IMR-90 (cell line): Measurements from ENCODE around the gene KCNC2. TPM values are rescaled to one million over a fixed set of nuclear protein-coding genes. Genes with fewer than 3 reads are reported as not detected.

Source experiments
- ATAC-seq: fragments of 200-7000 bp; cut with Tn5 transposase; 2 replicates; pipeline ENCODE4 v1.9.1; 2020; ENCODE audit warnings: low read depth, mild to moderate bottlenecking, moderate library complexity
- BruUV-seq: library from RNA; stranded (reverse); fragments of 400-500 nt; replicated peaks from 2 replicates; lab custom pipeline; 2021; lab: Mats Ljungman, UMichigan
- CTCF ChIA-PET: fragments of 300-600 bp; formaldehyde crosslinking; extraction: SDS; loops from one replicate; lab custom pipeline; 2021; ENCODE audit warnings: antibody characterized with exemption; lab: Yijun Ruan, JAX
- POLR2A ChIA-PET: fragments of 300-600 bp; sonication (Branson Sonifier 250); formaldehyde crosslinking; loops from one replicate; lab custom pipeline; 2022; ENCODE audit warnings: antibody characterized with exemption; ENCODE audit not compliant: unreplicated experiment; lab: Charles Lee
- DNase-seq: peaks from one replicate; pipeline ENCODE4 v3.0.0; 2013
- H2AFZ ChIP-seq: replicated peaks from 2 replicates; pipeline ENCODE3; 2013; ENCODE audit warnings: low read length, mild to moderate bottlenecking; ENCODE audit not compliant: poor library complexity
- H2AK5ac ChIP-seq: 2 replicates; pipeline ENCODE4 v1.6.1; 2013; ENCODE audit warnings: low read depth, low read length, inconsistent platforms
- H2AK9ac ChIP-seq: replicated peaks from 2 replicates; pipeline ENCODE3; 2013; ENCODE audit warnings: mild to moderate bottlenecking, low read depth, low read length, moderate library complexity; ENCODE audit not compliant: poor library complexity
- H2BK120ac ChIP-seq: 2 replicates; pipeline ENCODE4 v1.6.1; 2013; ENCODE audit warnings: low read depth, low read length, inconsistent platforms
- H2BK15ac ChIP-seq: 3 replicates; pipeline ENCODE4 v1.6.1; 2013; ENCODE audit warnings: low read depth, low read length, inconsistent platforms
- H2BK20ac ChIP-seq: 2 replicates; pipeline ENCODE4 v1.6.1; 2013; ENCODE audit warnings: low read depth, mild to moderate bottlenecking, inconsistent platforms, low read length, moderate library complexity
- H2BK5ac ChIP-seq: 2 replicates; pipeline ENCODE4 v1.6.1; 2013; ENCODE audit warnings: mild to moderate bottlenecking, low read depth, low read length, inconsistent platforms; ENCODE audit not compliant: poor library complexity, severe bottlenecking
- H3K14ac ChIP-seq: replicated peaks from 2 replicates; pipeline ENCODE4 v1.6.1; 2013; ENCODE audit warnings: low read depth, low read length, inconsistent platforms
- H3K18ac ChIP-seq: 2 replicates; pipeline ENCODE4 v1.6.1; 2013; ENCODE audit warnings: low read depth, low read length, control low read depth
- H3K23ac ChIP-seq: 2 replicates; pipeline ENCODE4 v1.6.1; 2013; ENCODE audit warnings: low read depth, low read length, inconsistent platforms
- H3K27ac ChIP-seq: 2 replicates; pipeline ENCODE4 v1.5.1; 2013; ENCODE audit warnings: mild to moderate bottlenecking, control low read depth, low read length; ENCODE audit not compliant: insufficient read depth
- H3K27me3 ChIP-seq: 2 replicates; pipeline ENCODE4 v1.6.1; 2013; ENCODE audit warnings: low read length; ENCODE audit not compliant: control insufficient read depth, insufficient read depth
- H3K36me3 ChIP-seq: 2 replicates; pipeline ENCODE4 v1.6.1; 2013; ENCODE audit warnings: low read length, mixed read lengths; ENCODE audit not compliant: control insufficient read depth, insufficient read depth
- H3K4ac ChIP-seq: 2 replicates; pipeline ENCODE4 v1.6.1; 2013; ENCODE audit warnings: low read depth, low read length, inconsistent platforms
- H3K4me1 ChIP-seq: 2 replicates; pipeline ENCODE4 v1.6.1; 2013; ENCODE audit warnings: low read length, mixed read lengths; ENCODE audit not compliant: control insufficient read depth, insufficient read depth
- H3K4me2 ChIP-seq: 2 replicates; pipeline ENCODE4 v1.6.1; 2013; ENCODE audit warnings: low read depth, mild to moderate bottlenecking, control low read depth, low read length, moderate library complexity
- H3K4me3 ChIP-seq: 2 replicates; pipeline ENCODE4 v1.5.1; 2013; ENCODE audit warnings: low read depth, mild to moderate bottlenecking, control low read depth, low read length, moderate library complexity; ENCODE audit not compliant: insufficient read depth
- H3K56ac ChIP-seq: 2 replicates; pipeline ENCODE4 v1.6.1; 2013; ENCODE audit warnings: low read length, inconsistent platforms; ENCODE audit not compliant: insufficient read depth; ENCODE audit errors: extremely low read depth
- H3K79me1 ChIP-seq, 2 experiments: 2 replicates each; pipeline ENCODE4 v1.6.1; 2013; ENCODE audit warnings: low read length in 2 of 2, inconsistent platforms in 1 of 2, low read depth in 1 of 2
- H3K9ac ChIP-seq: 2 replicates; pipeline ENCODE4 v1.6.1; 2013; ENCODE audit warnings: low read depth, low read length, control low read depth
- H3K9me1 ChIP-seq: 2 replicates; pipeline ENCODE4 v1.6.1; 2013; ENCODE audit warnings: low read length, inconsistent platforms; ENCODE audit not compliant: insufficient read depth
- H3K9me3 ChIP-seq: 2 replicates; pipeline ENCODE4 v1.6.1; 2013; ENCODE audit warnings: low read length; ENCODE audit not compliant: control insufficient read depth, insufficient read depth
- H4K20me1 ChIP-seq: 2 replicates; pipeline ENCODE4 v1.6.1; 2013; ENCODE audit warnings: low read length, inconsistent platforms; ENCODE audit not compliant: insufficient read depth
- H4K5ac ChIP-seq: 2 replicates; pipeline ENCODE4 v1.6.1; 2013; ENCODE audit warnings: mild to moderate bottlenecking, low read depth, low read length, control low read depth
- H4K8ac ChIP-seq, 2 experiments: 2 replicates each; pipeline ENCODE4 v1.6.1; 2013; ENCODE audit warnings: low read depth in 2 of 2, low read length in 2 of 2, control low read depth in 1 of 2, inconsistent platforms in 1 of 2
- H4K91ac ChIP-seq: 2 replicates; pipeline ENCODE4 v1.6.1; 2013; ENCODE audit warnings: low read depth, low read length, inconsistent platforms; ENCODE audit not compliant: insufficient read depth
- CEBPB ChIP-seq: IDR thresholded peaks from 2 replicates; pipeline ENCODE4 v1.6.1; 2012; ENCODE audit warnings: low read depth, low read length, improper control_type of control experiment
- MXI1 ChIP-seq: IDR thresholded peaks from 2 replicates; pipeline ENCODE4 v1.6.1; 2012; ENCODE audit warnings: low read depth, mild to moderate bottlenecking, low read length, moderate library complexity, borderline replicate concordance
- RAD21 ChIP-seq: IDR thresholded peaks from 2 replicates; pipeline ENCODE4 v1.6.1; 2012; ENCODE audit warnings: low read length, improper control_type of control experiment
- RCOR1 ChIP-seq: IDR thresholded peaks from 2 replicates; pipeline ENCODE4 v1.6.1; 2012; ENCODE audit warnings: mild to moderate bottlenecking, low read length, improper control_type of control experiment; ENCODE audit not compliant: insufficient replicate concordance
- SMC3 ChIP-seq: fragments of 150-350 bp; IDR thresholded peaks from 2 replicates; pipeline ENCODE4 v1.6.1; 2016; ENCODE audit warnings: low read depth, mild to moderate bottlenecking, antibody characterized with exemption, low read length, moderate library complexity
- USF2 ChIP-seq: fragments of 150-350 bp; IDR thresholded peaks from 2 replicates; pipeline ENCODE4 v1.6.1; 2017; ENCODE audit warnings: mild to moderate bottlenecking, antibody characterized with exemption, low read length, low read depth
- WGBS, 2 experiments: methylation state at CpG; one replicate each; pipeline versions ENCODE4 v1.1.5 to v1.1.7; 2013; ENCODE audit warnings: missing lambda C conversion rate in 2 of 2; ENCODE audit not compliant: insufficient read length in 1 of 2; ENCODE audit errors: extremely low coverage in 2 of 2; 5-methylcytosine and 5-hydroxymethylcytosine counted together
- dilution Hi-C: fragments of 300-500 bp; cut with HindIII; formaldehyde crosslinking; loops from one replicate; pipeline ENCODE4 v1.14.3; 2018; ENCODE audit warnings: low sequenced_read_pairs; ENCODE audit not compliant: unreplicated experiment
- in situ Hi-C: fragments of 300-500 bp; cut with MboI; formaldehyde crosslinking; loops from 3 replicates; pipeline ENCODE4 v1.14.3; 2019; ENCODE audit warnings: low sequenced_read_pairs, inconsistent platforms, mixed read lengths
- intact Hi-C: fragments of 100-400 bp; cut with micrococcal nuclease; formaldehyde crosslinking; loops from 2 replicates; pipeline ENCODE4 v1.10.0; 2022
- polyA plus RNA-seq, 3 experiments: library from polyadenylated mRNA; depleted of rRNA; stranded (reverse); fragments of >200 nt; gene quantifications; 2 replicates each; pipeline ENCODE4 v1.2.3, GENCODE V29; 2012; ENCODE audit warnings: low replicate concordance in 1 of 3
- total RNA-seq: library from RNA; depleted of rRNA; stranded (reverse); fragments of >200 nt; gene quantifications from 2 replicates; pipeline ENCODE4 v1.2.3, GENCODE V29; 2012

KCNC2 gene
- total and polyA plus RNA-seq, 2 of the 4 experiments (the other 2 are of a cell fraction), result not detected

DNA sequence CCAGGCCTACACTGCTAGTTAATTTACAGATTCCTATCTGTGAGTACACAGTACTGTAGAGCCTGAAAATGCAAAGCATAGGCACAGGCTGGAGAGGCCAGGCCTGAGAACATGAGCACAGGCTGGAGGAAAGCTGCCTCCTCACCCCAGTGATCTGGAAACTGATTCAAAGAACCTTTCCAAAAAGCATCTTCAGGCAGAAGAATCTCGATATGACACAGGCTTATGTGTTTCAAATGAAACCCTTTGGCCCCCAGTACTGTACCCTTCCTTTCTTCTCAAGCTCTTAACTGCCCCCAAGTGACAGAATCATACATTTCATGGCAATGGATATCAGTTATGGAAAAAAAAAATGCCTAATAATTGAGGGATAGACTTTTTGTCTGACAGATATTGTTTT, 122.0 kb downstream of the KCNC2 start:
- H2BK15ac ChIP-seq, result no peak overlapping the region
- no peak overlapping the region for H3K27ac ChIP-seq
- no peak overlapping the region for H3K4ac ChIP-seq
- POLR2A ChIA-PET, result no interaction called here
- no peak overlapping the region for H3K4me3 ChIP-seq
- DNase-seq, result no peak
- no peak overlapping the region for H3K4me2 ChIP-seq
- no peak overlapping the region for H2BK20ac ChIP-seq
- no peak for ATAC-seq
- H3K9me1 ChIP-seq, result no peaks in the 10 kb centered on the region
- H3K14ac ChIP-seq, result no peak overlapping the region
- H3K18ac ChIP-seq, result no peak overlapping the region
- H3K9me3 ChIP-seq, result no peaks in the 10 kb centered on the region
- CTCF ChIA-PET, result interaction anchor here (0.6 to 1.1 kb wide), 5 partner anchors 12 to 1710 kb away, joined by 3 to 7 read pairs (median 4); no protein-coding TSS in a partner anchor
- TF ChIP-seq CEBPB (no peak), SMC3 (no peak), USF2 (no peak), RCOR1 (no peak), MXI1 (no peak), RAD21 (0 out of 2 replicates have a peak, but pooled peaks have one; percentile 11)
- H3K27me3 ChIP-seq, result no peaks in the 10 kb centered on the region
- no peaks in the 10 kb centered on the region for H3K79me1 ChIP-seq
- no peak overlapping the region for H2AK5ac ChIP-seq
- no TSS peak for BruUV-seq
- intact Hi-C loops (no loop called here), in situ Hi-C loops (no loop called here), dilution Hi-C loops (no loop called here)
- no peak overlapping the region for H3K9ac ChIP-seq
- H3K36me3 ChIP-seq, result no peaks in the 10 kb centered on the region
- no peak overlapping the region for H2BK120ac ChIP-seq
- no peak overlapping the region for H3K56ac ChIP-seq
- H4K5ac ChIP-seq, result no peak overlapping the region
- no peak overlapping the region for H2AK9ac ChIP-seq
- no peaks in the 10 kb centered on the region for H4K20me1 ChIP-seq
- no peak overlapping the region for H4K8ac ChIP-seq
- H4K91ac ChIP-seq, result no peak overlapping the region
- no peak overlapping the region for H2AFZ ChIP-seq
- H3K4me1 ChIP-seq, result no peaks in the 10 kb centered on the region
- no peak overlapping the region for H2BK5ac ChIP-seq
- no peak overlapping the region for H3K23ac ChIP-seq
- WGBS, 2 experiments, result no CpG with 5 or more reads among the region's 1 CpG
